Measurements from ENCODE around the gene HIRA. TPM values are rescaled to one million over a fixed set of nuclear protein-coding genes. Genes with fewer than 3 reads are reported as not detected.

HIRA gene
- total and polyA plus RNA-seq, 9 of the 15 experiments (the other 6 are each of a cell fraction or from before 2014, with no cell fraction given), result 0.96 to 132 (median 58.4) TPM

DNA sequence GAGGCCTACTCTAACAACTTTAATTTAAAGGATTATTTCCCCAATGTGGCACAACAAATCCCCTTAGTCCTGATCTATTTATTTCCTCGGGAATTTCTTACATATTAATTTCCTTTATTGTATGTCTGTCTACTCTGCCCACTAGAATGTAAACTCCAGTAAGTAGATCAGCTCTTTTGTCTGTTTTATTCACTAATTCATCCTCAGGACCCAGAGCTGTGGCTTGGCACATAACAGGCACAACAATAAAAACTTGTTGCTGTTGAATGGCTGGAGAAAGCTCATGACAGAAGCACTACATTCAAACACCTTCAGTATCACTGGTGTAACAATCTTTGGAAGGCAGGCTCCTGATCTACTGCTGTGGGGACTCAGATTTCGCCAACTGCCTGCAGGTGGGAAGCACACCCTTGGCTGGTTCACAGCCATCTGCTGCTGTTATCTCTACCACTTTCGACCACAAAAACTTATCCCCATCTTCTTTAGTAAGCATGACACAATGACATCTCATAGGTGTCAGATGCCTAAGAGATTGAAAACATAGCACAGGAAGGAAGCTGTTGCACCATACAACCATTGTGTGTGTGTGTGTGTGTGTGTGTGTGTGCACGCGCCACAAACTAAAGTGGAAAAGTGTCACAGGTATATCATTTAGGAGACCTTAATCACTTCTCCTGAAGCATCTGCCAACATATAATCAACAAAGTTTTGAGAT, 11.9 kb downstream of the HIRA start (continued):
- TF ChIP-seq ZNF76 (CRISPR knock-in tag; IDR thresholded peaks at IDR 0.05; ENCODE audit: borderline replicate concordance) (no peak), NCOA6 (IDR thresholded peaks at IDR 0.05) (no peak), THAP7 (CRISPR knock-in tag; IDR thresholded peaks at IDR 0.05) (no peak), PTRF (tag; IDR thresholded peaks at IDR 0.05) (no peak), HNRNPLL (IDR thresholded peaks at IDR 0.05; ENCODE audit: low read depth, low read length, poor library complexity, severe bottlenecking) (no peak), CEBPB (tag; IDR thresholded peaks at IDR 0.05) (peak; percentile 89), FOS (IDR thresholded peaks at IDR 0.05; ENCODE audit: extremely low read depth, insufficient read length) (no peak), ZBTB17 (CRISPR knock-in tag; IDR thresholded peaks at IDR 0.05) (peak; percentile 74; the same call in 1 of the 2 replicates), CHD2 (IDR thresholded peaks at IDR 0.05; ENCODE audit: low read depth, low read length) (peak; percentile 39; the same call in 1 of the 2 replicates), GABPB2 (CRISPR knock-in tag; conservative IDR thresholded peaks at IDR 0.05) (peak; percentile 72; the same call in 1 of the 2 replicates), ERF (CRISPR knock-in tag; IDR thresholded peaks at IDR 0.05) (peak; percentile 26; the same call in 1 of the 2 replicates), HOXB6 (CRISPR knock-in tag; IDR thresholded peaks at IDR 0.05; ENCODE audit: borderline replicate concordance) (peak; percentile 80; the same call in 1 of the 2 replicates), SIN3B (IDR thresholded peaks at IDR 0.05; ENCODE audit: low read depth) (no peak), ZNF175 (CRISPR knock-in tag; IDR thresholded peaks at IDR 0.05; ENCODE audit: low read depth) (peak; percentile 76; the same call in 1 of the 2 replicates), MITF (IDR thresholded peaks at IDR 0.05) (no peak), SIX5 (IDR thresholded peaks at IDR 0.05; ENCODE audit: borderline replicate concordance in 1 of 2, insufficient read depth in 1 of 2, low read depth in 1 of 2, low read length in 2 of 2) (no peak), E2F1 (CRISPR knock-in tag; IDR thresholded peaks at IDR 0.05) (peak; percentile 54; the same call in 1 of the 2 replicates), GTF2B (IDR thresholded peaks at IDR 0.05; ENCODE audit: extremely low read depth, insufficient read length) (no peak), DLX4 (CRISPR knock-in tag; IDR thresholded peaks at IDR 0.05) (no peak)
- TF ChIP-seq, protein P1, sequence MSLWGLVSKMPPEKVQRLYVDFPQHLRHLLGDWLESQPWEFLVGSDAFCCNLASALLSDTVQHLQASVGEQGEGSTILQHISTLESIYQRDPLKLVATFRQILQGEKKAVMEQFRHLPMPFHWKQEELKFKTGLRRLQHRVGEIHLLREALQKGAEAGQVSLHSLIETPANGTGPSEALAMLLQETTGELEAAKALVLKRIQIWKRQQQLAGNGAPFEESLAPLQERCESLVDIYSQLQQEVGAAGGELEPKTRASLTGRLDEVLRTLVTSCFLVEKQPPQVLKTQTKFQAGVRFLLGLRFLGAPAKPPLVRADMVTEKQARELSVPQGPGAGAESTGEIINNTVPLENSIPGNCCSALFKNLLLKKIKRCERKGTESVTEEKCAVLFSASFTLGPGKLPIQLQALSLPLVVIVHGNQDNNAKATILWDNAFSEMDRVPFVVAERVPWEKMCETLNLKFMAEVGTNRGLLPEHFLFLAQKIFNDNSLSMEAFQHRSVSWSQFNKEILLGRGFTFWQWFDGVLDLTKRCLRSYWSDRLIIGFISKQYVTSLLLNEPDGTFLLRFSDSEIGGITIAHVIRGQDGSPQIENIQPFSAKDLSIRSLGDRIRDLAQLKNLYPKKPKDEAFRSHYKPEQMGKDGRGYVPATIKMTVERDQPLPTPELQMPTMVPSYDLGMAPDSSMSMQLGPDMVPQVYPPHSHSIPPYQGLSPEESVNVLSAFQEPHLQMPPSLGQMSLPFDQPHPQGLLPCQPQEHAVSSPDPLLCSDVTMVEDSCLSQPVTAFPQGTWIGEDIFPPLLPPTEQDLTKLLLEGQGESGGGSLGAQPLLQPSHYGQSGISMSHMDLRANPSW (CRISPR knock-in tag; IDR thresholded peaks at IDR 0.05), result peak; percentile 57; the same call in 1 of the 2 replicates
